ENCODE results near the gene SH3D21.

The SH3D21 gene

DNA sequence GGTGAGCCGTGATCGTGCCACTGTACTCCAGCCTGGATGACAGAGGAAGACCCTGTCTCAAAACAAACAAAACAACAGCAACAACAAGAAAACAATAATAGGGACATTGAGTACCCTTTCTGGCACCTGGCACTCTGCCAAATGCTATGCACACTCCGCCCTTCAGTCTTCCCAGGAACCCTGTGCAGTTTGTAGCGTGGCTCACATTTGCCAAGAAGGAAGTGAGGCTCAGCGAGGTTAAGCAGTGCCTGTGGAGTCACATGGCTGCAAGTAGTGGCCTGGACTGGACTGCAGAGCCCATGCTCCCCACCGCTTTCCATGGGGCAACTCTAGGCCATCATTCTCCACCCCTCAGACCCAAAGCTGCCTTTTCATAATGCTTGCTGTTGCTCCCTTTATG, 22.5 kb downstream of the SH3D21 start:
- no peaks in the 10 kb centered on the region for H3K9me3 ChIP-seq (ENCODE audit: control insufficient read depth, insufficient read depth, low read length)
- no peaks in the 10 kb centered on the region for H4K20me1 ChIP-seq (ENCODE audit: control insufficient read depth, insufficient read depth, low read depth, low read length)
- H3K27ac ChIP-seq (ENCODE audit: low read depth, low read length), result no peak overlapping the region
- no peak overlapping the region for H3K4me2 ChIP-seq (ENCODE audit: low read length)
- 0 out of 2 replicates have a peak, but pooled peaks cover 2% of the 10 kb centered on the region for H3K27me3 ChIP-seq (ENCODE audit: control insufficient read depth, low read length)
- peaks cover 10% of the 10 kb centered on the region for H3K4me1 ChIP-seq (ENCODE audit: control insufficient read depth, low read length)
- H3K36me3 ChIP-seq (ENCODE audit: control insufficient read depth, low read length), result no peaks in the 10 kb centered on the region
- H3K4me3 ChIP-seq (ENCODE audit: low read length), result no peak overlapping the region
- no peaks in the 10 kb centered on the region for H3K9me2 ChIP-seq (replicated peaks; ENCODE audit: control insufficient read depth, low read length)
- TF ChIP-seq, protein P1, sequence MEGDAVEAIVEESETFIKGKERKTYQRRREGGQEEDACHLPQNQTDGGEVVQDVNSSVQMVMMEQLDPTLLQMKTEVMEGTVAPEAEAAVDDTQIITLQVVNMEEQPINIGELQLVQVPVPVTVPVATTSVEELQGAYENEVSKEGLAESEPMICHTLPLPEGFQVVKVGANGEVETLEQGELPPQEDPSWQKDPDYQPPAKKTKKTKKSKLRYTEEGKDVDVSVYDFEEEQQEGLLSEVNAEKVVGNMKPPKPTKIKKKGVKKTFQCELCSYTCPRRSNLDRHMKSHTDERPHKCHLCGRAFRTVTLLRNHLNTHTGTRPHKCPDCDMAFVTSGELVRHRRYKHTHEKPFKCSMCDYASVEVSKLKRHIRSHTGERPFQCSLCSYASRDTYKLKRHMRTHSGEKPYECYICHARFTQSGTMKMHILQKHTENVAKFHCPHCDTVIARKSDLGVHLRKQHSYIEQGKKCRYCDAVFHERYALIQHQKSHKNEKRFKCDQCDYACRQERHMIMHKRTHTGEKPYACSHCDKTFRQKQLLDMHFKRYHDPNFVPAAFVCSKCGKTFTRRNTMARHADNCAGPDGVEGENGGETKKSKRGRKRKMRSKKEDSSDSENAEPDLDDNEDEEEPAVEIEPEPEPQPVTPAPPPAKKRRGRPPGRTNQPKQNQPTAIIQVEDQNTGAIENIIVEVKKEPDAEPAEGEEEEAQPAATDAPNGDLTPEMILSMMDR (IDR thresholded peaks at IDR 0.05; ENCODE audit: low read depth, low read length, poor library complexity, severe bottlenecking), result no peak
- TF ChIP-seq EZH2phosphoT487 (IDR thresholded peaks at IDR 0.05; ENCODE audit: borderline replicate concordance, low read length), result no peak
- H3F3A ChIP-seq (ENCODE audit: control insufficient read depth, insufficient read depth), result no peaks in the 10 kb centered on the region
- H3K79me2 ChIP-seq (ENCODE audit: control insufficient read depth, low read length), result no peaks in the 10 kb centered on the region

DNA sequence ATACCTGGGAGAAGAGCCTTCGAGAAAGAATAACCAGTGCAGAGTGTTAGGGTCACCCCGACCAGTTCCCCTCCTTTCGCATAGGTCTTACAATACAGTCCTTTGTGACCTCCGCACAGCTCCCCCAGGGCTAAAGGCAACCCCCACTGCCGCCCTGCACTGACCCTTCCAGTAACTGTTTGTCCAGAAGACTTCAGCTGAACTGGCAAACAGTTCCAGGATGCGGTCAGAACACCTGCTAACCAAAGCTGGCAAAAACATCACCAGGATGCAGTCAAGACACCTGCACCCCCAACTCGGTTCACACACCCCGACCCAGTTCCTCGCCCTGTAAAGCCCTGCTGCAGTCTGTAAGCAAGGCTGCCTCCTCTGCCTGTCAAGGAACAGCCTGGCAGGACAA, 23.6 kb downstream of the SH3D21 start:
- H3K27ac ChIP-seq (ENCODE audit: low read depth, low read length), result no peak overlapping the region
- no peaks in the 10 kb centered on the region for H3K9me2 ChIP-seq (replicated peaks; ENCODE audit: control insufficient read depth, low read length)
- no peaks in the 10 kb centered on the region for H3K79me2 ChIP-seq (ENCODE audit: control insufficient read depth, low read length)
- H3F3A ChIP-seq (ENCODE audit: control insufficient read depth, insufficient read depth), result no peaks in the 10 kb centered on the region
- no peaks in the 10 kb centered on the region for H4K20me1 ChIP-seq (ENCODE audit: control insufficient read depth, insufficient read depth, low read depth, low read length)
- H3K9me3 ChIP-seq (ENCODE audit: control insufficient read depth, insufficient read depth, low read length), result no peaks in the 10 kb centered on the region
- H3K4me1 ChIP-seq (ENCODE audit: control insufficient read depth, low read length), result no peaks in the 10 kb centered on the region
- H3K27me3 ChIP-seq (ENCODE audit: control insufficient read depth, low read length), result no peaks in the 10 kb centered on the region
- H3K4me3 ChIP-seq (ENCODE audit: low read length), result no peak overlapping the region
- no peaks in the 10 kb centered on the region for H3K36me3 ChIP-seq (ENCODE audit: control insufficient read depth, low read length)
- H3K4me2 ChIP-seq (ENCODE audit: low read length), result no peak overlapping the region
- no peak for TF ChIP-seq EZH2phosphoT487 (IDR thresholded peaks at IDR 0.05; ENCODE audit: borderline replicate concordance, low read length)
- TF ChIP-seq, protein P1 (IDR thresholded peaks at IDR 0.05; ENCODE audit: low read depth, low read length, poor library complexity, severe bottlenecking), result no peak

DNA sequence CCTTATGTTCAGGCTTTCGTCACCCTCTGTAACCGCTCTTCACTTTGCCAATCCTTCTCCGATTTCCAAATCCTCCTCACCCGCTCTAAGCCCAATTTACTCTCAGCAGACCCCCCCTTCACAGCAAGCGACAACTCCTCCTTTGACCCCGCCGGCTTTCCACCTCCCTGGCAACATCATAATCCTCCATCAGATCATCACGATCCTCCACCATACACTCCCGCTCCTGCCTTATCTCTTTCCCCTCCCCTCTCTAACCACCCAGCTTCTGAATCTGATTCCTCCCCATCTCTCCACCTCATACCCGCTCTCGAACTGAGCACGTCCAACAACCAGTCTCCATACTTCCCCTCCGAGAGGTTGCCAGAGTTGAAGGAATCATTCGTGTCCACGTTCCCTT, 24.8 kb downstream of the SH3D21 start:
- H3K27me3 ChIP-seq (ENCODE audit: control insufficient read depth, low read length), result no peaks in the 10 kb centered on the region
- no peak overlapping the region for H3K4me2 ChIP-seq (ENCODE audit: low read length)
- no peaks in the 10 kb centered on the region for H3K36me3 ChIP-seq (ENCODE audit: control insufficient read depth, low read length)
- no peaks in the 10 kb centered on the region for H3K9me2 ChIP-seq (replicated peaks; ENCODE audit: control insufficient read depth, low read length)
- no peaks in the 10 kb centered on the region for H3K4me1 ChIP-seq (ENCODE audit: control insufficient read depth, low read length)
- H3K79me2 ChIP-seq (ENCODE audit: control insufficient read depth, low read length), result no peaks in the 10 kb centered on the region
- H3K27ac ChIP-seq (ENCODE audit: low read depth, low read length), result no peak overlapping the region
- no peaks in the 10 kb centered on the region for H3K9me3 ChIP-seq (ENCODE audit: control insufficient read depth, insufficient read depth, low read length)
- H3K4me3 ChIP-seq (ENCODE audit: low read length), result no peak overlapping the region
- no peaks in the 10 kb centered on the region for H3F3A ChIP-seq (ENCODE audit: control insufficient read depth, insufficient read depth)
- TF ChIP-seq, protein P1 (IDR thresholded peaks at IDR 0.05; ENCODE audit: low read depth, low read length, poor library complexity, severe bottlenecking), result no peak
- TF ChIP-seq EZH2phosphoT487 (IDR thresholded peaks at IDR 0.05; ENCODE audit: borderline replicate concordance, low read length), result no peak
- no peaks in the 10 kb centered on the region for H4K20me1 ChIP-seq (ENCODE audit: control insufficient read depth, insufficient read depth, low read depth, low read length)

Measured in DOHH2 (cell line).